Activated naive CD4-positive, alpha-beta T cell treated with anti-CD3 and anti-CD28 coated beads, Interleukin-2, amount 50 U/mL, for 24 hours (primary cell): ENCODE measurements around the gene MAJIN.
"Not testable (repeated sequence)": the region's sequence is repeated elsewhere in the genome, so short reads cannot be mapped to it uniquely, and the experiment has no call there.

Source experiments
- H3K27ac Mint-ChIP-seq: one replicate; pipeline ENCODE4 v1.8.0; 2021; ENCODE audit warnings: mild to moderate bottlenecking, mixed read lengths
- H3K27me3 Mint-ChIP-seq: one replicate; pipeline ENCODE4 v1.8.0; 2021; ENCODE audit warnings: mixed read lengths
- H3K36me3 Mint-ChIP-seq: one replicate; pipeline ENCODE4 v1.8.0; 2021; ENCODE audit warnings: mixed read lengths
- H3K4me1 Mint-ChIP-seq: one replicate; pipeline ENCODE4 v1.8.0; 2021; ENCODE audit warnings: mixed read lengths
- H3K4me3 Mint-ChIP-seq: one replicate; pipeline ENCODE4 v1.8.0; 2021; ENCODE audit warnings: mild to moderate bottlenecking, mixed read lengths
- H3K9me3 Mint-ChIP-seq: one replicate; pipeline ENCODE4 v1.8.0; 2021; ENCODE audit warnings: mixed read lengths

The MAJIN gene, protein sequence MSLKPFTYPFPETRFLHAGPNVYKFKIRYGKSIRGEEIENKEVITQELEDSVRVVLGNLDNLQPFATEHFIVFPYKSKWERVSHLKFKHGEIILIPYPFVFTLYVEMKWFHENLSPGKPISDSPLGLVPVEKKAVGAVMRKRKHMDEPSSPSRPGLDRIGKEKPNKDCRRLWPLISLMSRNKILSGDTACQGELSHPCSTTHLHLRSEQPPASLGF

GRCh38 chr11:64971421-64972233 lies at the start of gene MAJIN:
Gene MAJIN (minus strand): TSS chr11:64972108. CDS start chr11:64959405, 12,703 bp downstream.
- Mint-ChIP-seq H3K36me3 (no peaks in the 10 kb centered on the region), H3K9me3 (no peaks in the 10 kb centered on the region), H3K27ac (peak within 1 kb of the TSS; percentile 95), H3K4me3 (peak within 1 kb of the TSS; percentile 83), H3K27me3 (no peaks in the 10 kb centered on the region), H3K4me1 (peaks cover 11% of the 10 kb centered on the region)

DNA sequence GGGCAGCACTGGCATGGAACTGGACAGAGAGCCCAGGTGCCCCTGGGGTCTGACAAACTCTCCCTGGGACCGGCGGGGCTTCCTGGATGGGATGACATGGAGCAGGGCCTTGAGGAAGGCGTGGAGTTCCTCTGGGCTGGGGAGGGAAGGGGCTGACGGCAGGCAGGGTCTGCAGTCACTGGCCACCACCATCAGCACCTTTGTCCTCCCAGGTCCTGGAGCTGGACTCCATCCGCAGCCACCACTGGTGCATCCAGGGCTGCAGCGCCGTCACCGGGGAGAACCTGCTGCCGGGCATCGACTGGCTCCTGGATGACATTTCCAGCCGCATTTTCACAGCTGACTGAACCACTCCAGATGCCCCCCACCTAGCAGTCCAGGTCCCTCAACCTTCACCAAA lies 49.6 kb upstream of the MAJIN start:
- H3K4me1 Mint-ChIP-seq, result peaks cover 6% of the 10 kb centered on the region
- peaks cover 5% of the 10 kb centered on the region for H3K36me3 Mint-ChIP-seq
- no peaks in the 10 kb centered on the region for H3K27me3 Mint-ChIP-seq
- no peaks in the 10 kb centered on the region for H3K9me3 Mint-ChIP-seq
- H3K27ac Mint-ChIP-seq, result no peak overlapping the region
- no peak overlapping the region for H3K4me3 Mint-ChIP-seq

DNA sequence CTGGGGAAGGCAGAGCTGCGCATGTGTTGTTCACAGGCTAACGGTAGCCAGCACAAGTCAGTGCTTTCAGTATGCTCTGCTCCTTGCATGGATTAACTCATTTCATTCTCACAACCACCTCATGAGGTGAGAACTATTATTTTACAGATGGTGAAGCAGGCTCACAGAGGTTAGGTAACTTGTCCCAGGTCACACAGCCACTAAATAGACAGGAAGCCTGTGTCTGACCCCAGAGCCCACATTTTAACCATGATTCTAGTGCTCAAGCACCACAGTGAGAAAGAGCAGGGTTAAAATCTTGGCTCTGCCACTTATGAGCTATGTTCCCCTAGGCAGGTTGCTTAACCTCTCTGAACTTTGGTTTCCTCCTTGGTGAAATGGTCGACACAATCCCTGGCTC lies 49.1 kb upstream of the MAJIN start:
- Mint-ChIP-seq H3K9me3 (no peaks in the 10 kb centered on the region), H3K4me1 (peaks cover 11% of the 10 kb centered on the region), H3K27me3 (no peaks in the 10 kb centered on the region), H3K36me3 (peaks cover 7% of the 10 kb centered on the region), H3K4me3 (no peak overlapping the region), H3K27ac (no peak overlapping the region)

GRCh38 chr11:65019824-65020223 lies 47.9 kb upstream of the MAJIN start:
- H3K27ac Mint-ChIP-seq, result no peak overlapping the region

GRCh38 chr11:65017937-65018336 lies 46.0 kb upstream of the MAJIN start:
- Mint-ChIP-seq H3K36me3 (peaks cover 7% of the 10 kb centered on the region), H3K4me3 (no peak overlapping the region), H3K27ac (no peak overlapping the region)

More at GRCh38 chr11:65019824-65020223, 47.9 kb upstream of the MAJIN start:
- Mint-ChIP-seq H3K9me3 (no peaks in the 10 kb centered on the region), H3K4me1 (peaks cover 20% of the 10 kb centered on the region), H3K36me3 (peaks cover 7% of the 10 kb centered on the region), H3K27me3 (no peaks in the 10 kb centered on the region), H3K4me3 (no peak overlapping the region)

GRCh38 chr11:65016705-65017104 lies 44.8 kb upstream of the MAJIN start:
- Mint-ChIP-seq H3K27me3 (no peaks in the 10 kb centered on the region), H3K27ac (peak overlapping the region; percentile 33), H3K4me3 (no peak overlapping the region), H3K4me1 (peaks cover 28% of the 10 kb centered on the region), H3K36me3 (peaks cover 7% of the 10 kb centered on the region), H3K9me3 (no peaks in the 10 kb centered on the region)

More at GRCh38 chr11:65017937-65018336, 46.0 kb upstream of the MAJIN start:
- Mint-ChIP-seq H3K4me1 (peaks cover 27% of the 10 kb centered on the region), H3K9me3 (no peaks in the 10 kb centered on the region), H3K27me3 (no peaks in the 10 kb centered on the region)

DNA sequence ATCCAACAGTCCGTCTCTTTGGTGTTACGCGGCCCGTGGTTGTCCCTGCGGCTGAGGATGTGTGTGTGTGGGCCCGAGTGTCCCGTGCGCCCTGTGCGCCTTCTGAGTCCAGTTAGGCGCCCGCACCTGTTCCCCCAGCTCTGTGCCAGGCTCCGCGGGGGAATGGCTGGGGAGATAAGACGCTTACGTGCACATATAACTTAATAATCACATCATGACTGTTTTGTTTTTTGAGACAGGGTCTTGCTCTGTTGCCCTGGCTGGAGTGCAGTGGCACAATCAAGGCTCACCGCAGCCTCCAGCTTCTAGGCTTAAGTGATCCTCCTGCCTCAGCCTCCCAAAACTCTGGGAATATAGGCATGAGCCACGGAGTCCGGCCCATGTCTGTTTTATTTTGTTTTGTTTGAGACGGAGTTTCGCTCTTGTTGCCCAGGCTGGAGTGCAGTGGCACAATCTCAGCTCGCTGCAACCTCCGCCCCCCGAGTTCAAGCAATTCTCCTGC lies 42.9 kb upstream of the MAJIN start:
- Mint-ChIP-seq H3K9me3 (no peaks in the 10 kb centered on the region), H3K4me3 (peak overlapping the region; percentile 91), H3K27me3 (no peaks in the 10 kb centered on the region), H3K36me3 (peaks cover 7% of the 10 kb centered on the region), H3K4me1 (peaks cover 28% of the 10 kb centered on the region), H3K27ac (peak overlapping the region; percentile 95)

GRCh38 chr11:65013888-65014725 lies 42.2 kb upstream of the MAJIN start, which contains the start of gene ARL2:
Gene ARL2 (plus strand): TSS chr11:65014160. CDS start chr11:65014208, 48 bp downstream.
- no peaks in the 10 kb centered on the region for H3K27me3 Mint-ChIP-seq
- peak within 1 kb of the TSS; percentile 95 for H3K27ac Mint-ChIP-seq
- peaks cover 28% of the 10 kb centered on the region for H3K4me1 Mint-ChIP-seq
- no peaks in the 10 kb centered on the region for H3K9me3 Mint-ChIP-seq
- peaks cover 7% of the 10 kb centered on the region for H3K36me3 Mint-ChIP-seq
- peak within 1 kb of the TSS; percentile 91 for H3K4me3 Mint-ChIP-seq

DNA sequence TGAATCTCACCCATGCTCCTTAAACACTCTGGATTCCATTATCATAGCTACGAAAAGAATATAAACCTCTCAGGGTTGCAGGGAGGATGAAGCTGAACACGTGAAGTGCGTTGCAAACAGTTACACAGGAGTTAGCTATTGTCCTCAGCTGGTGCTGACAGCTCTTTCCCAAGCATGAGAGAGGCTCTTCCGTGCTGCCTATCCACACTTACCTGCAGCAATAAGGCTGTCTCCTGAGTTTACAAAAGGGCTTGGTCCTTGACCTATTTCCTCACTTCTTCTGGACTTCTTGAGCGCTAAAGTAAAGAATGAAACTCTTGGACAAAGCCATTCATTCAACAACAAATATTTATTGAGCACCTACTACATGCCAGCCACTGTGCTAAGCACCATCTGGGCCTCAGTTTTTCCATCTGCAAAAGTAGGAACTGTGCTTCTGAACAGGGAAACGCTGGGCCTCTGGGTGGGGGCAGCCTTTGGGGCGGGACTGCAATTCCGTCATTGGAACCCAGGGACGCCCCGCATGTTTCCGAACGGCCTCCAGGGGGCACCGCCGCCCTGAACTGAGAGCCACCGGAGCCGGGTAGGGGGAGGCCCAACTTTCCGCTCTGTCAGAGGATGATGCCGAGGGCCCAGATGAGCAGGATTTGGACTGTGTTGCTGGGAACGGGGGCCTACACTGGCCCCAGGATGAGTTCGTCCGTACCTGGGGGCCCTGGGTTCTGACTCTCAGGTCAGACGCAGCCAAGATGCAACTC lies 41.4 kb upstream of the MAJIN start:
- H3K4me1 Mint-ChIP-seq, result peaks cover 28% of the 10 kb centered on the region
- H3K27ac Mint-ChIP-seq, result peak overlapping the region; percentile 95
- H3K4me3 Mint-ChIP-seq, result peak overlapping the region; percentile 89
- no peaks in the 10 kb centered on the region for H3K27me3 Mint-ChIP-seq
- peaks cover 7% of the 10 kb centered on the region for H3K36me3 Mint-ChIP-seq
- H3K9me3 Mint-ChIP-seq, result no peaks in the 10 kb centered on the region

- H3K27ac Mint-ChIP-seq, result no peak overlapping the region
- H3K36me3 Mint-ChIP-seq, result no peaks in the 10 kb centered on the region
- H3K4me3 Mint-ChIP-seq, result no peak overlapping the region
- no peaks in the 10 kb centered on the region for H3K9me3 Mint-ChIP-seq
- peaks cover 8% of the 10 kb centered on the region for H3K4me1 Mint-ChIP-seq
- no peaks in the 10 kb centered on the region for H3K27me3 Mint-ChIP-seq
These were observed 37.0 kb upstream of the MAJIN start for GRCh38 chr11:65008873-65009272.

DNA sequence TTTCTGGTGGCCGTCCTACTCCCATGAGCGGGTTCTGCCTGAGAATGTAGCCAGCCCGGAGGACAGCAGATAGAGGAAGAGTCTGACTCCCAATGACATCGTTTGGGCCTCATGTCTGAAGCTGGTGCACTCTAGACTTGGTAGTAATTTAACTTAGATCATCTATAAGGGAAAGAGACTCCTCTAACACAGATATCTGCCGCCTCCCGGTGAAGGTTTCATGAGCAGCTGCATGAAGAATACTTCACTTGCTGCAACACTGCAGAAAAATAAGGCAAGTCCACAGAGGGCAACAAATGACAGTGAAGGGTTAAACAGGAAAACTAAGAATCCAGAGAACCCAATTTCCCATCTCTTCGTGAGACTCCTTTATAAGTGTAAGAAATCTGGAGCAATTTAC lies 36.1 kb upstream of the MAJIN start:
- H3K36me3 Mint-ChIP-seq, result no peaks in the 10 kb centered on the region
- H3K9me3 Mint-ChIP-seq, result no peaks in the 10 kb centered on the region
- no peaks in the 10 kb centered on the region for H3K27me3 Mint-ChIP-seq
- no peak overlapping the region for H3K27ac Mint-ChIP-seq
- H3K4me1 Mint-ChIP-seq, result peaks cover 2% of the 10 kb centered on the region
- no peak overlapping the region for H3K4me3 Mint-ChIP-seq

- H3K27ac Mint-ChIP-seq, H3K27me3 Mint-ChIP-seq, H3K36me3 Mint-ChIP-seq, H3K4me3 Mint-ChIP-seq, H3K4me1 Mint-ChIP-seq, H3K9me3 Mint-ChIP-seq: not testable (repeated sequence)
These were observed 32.1 kb upstream of the MAJIN start for GRCh38 chr11:65003968-65004367.

GRCh38 chr11:65003282-65003681 lies 31.4 kb upstream of the MAJIN start:
- Mint-ChIP-seq H3K27ac (no peak overlapping the region), H3K4me1 (peaks cover 4% of the 10 kb centered on the region), H3K9me3 (no peaks in the 10 kb centered on the region), H3K36me3 (no peaks in the 10 kb centered on the region), H3K4me3 (no peak overlapping the region), H3K27me3 (no peaks in the 10 kb centered on the region)

DNA sequence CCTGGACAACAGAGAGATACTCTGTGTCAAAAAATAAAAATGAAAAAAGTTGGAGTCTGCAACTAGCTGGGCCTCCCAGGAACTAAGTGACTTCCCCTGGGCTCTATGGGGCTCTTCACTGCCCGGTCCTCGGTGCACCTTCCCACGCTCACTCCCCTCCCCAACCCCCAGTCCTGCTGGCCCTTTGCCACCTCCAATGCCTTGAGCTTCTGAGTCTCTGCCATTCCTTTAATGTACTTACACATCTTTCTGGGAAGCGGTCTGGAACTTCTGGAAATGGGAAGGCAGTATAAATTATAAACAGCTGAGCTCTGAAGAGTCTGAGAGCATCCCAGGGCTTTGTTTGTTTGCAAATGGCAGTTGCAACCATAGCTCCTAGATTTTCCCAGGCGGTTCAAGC lies 30.8 kb upstream of the MAJIN start:
- no peak overlapping the region for H3K4me3 Mint-ChIP-seq
- H3K36me3 Mint-ChIP-seq, result no peaks in the 10 kb centered on the region
- peaks cover 6% of the 10 kb centered on the region for H3K4me1 Mint-ChIP-seq
- no peak overlapping the region for H3K27ac Mint-ChIP-seq
- no peaks in the 10 kb centered on the region for H3K9me3 Mint-ChIP-seq
- H3K27me3 Mint-ChIP-seq, result no peaks in the 10 kb centered on the region

DNA sequence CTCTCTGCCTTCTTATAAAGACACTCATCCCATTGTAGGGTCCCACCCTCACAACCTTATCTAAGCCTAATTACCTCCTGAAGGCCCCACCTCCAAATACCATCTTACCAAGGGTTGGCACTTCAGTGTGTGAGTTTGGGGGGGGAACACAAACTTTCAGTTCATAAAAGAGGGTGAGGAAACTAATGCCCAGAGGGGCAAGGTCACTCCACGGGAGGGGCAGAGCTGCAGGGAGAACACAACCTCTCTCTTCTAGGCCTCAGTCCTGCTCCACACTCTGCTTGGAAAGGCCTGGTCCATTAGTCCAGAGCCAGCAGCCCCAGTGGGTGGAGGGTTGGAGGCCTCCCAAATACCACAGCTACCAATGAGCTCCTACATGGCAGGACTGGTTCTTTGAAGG lies 27.6 kb upstream of the MAJIN start:
- Mint-ChIP-seq H3K9me3 (no peaks in the 10 kb centered on the region), H3K27me3 (no peaks in the 10 kb centered on the region), H3K4me1 (peaks cover 9% of the 10 kb centered on the region), H3K27ac (no peak overlapping the region), H3K4me3 (no peak overlapping the region), H3K36me3 (no peaks in the 10 kb centered on the region)
